ENCODE measurements around the gene ADD1. TPM values are rescaled to one million over a fixed set of nuclear protein-coding genes. Genes with fewer than 3 reads are reported as not detected.

Gene ADD1
- total RNA-seq, 1 experiment from 2014 or later: 163 TPM

DNA sequence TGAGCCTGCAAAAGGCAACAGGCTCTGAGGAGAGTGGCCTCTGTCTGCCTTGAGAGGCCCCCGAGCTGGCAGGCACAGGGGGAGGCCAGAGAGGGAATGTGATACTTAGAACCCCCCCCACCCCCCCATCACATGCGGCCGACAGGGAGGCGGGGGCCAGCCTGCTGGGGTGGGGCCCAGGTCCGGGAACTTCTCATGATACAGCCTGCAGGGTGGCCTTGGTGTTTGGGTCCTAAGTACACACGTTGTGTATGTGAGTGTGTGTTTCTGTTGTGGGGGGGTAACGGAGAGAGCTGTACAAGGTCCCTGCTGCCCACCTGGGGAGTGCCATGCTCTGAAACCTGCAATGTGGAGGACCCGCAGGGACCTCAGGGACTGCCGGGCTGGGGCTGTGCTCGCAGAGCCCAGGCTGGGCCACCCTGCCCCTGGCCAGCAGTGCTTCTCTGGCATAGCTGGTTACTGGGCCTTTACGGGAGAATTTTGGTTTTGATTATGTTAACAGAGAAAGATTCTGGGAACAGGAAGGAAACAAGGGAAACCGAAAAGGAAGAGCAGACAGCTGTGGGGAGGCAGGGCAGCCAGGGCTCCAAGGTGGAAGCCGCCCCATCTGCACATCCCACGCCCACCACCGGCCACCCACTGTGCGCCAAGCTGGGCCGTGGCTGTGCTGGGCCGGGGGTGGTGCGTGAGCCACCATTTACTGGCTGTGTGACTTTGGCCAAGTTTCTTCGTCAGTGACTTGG lies 30.9 kb upstream of the ADD1 start:
- Mint-ChIP-seq H3K36me3 (ENCODE audit: insufficient read depth in 1 of 3, low read depth in 3 of 3) (peaks cover 0 to 5% (median 0%) of the 10 kb centered on the region in 3 experiments; a peak in 2 of 7 replicates), H3K4me3 (no peak overlapping the region), H3K9me3 (peaks cover 2 to 3% of the 10 kb centered on the region in 2 experiments; a peak in 2 of 5 replicates), H3K27ac (no peak overlapping the region; a peak in 1 of 7 replicates), H3K27me3 (ENCODE audit: low read depth) (peaks cover 10% of the 10 kb centered on the region), H3K4me1 (peaks cover 23 to 35% of the 10 kb centered on the region in 2 experiments)
- Histone ChIP-seq H3K18ac (ENCODE audit: insufficient read length, low read depth, low read length) (no peak overlapping the region), H3T11ph (ENCODE audit: low read length) (no peak overlapping the region), H2BK12ac (ENCODE audit: insufficient read length, low read depth, low read length) (no peak overlapping the region), H4K8ac (replicated peaks; ENCODE audit: insufficient read length, low read depth, low read length) (no peak overlapping the region), H3K14ac (ENCODE audit: insufficient read depth, low read length) (peak overlapping the region; percentile 39), H2BK5ac (ENCODE audit: insufficient read length, low read length) (no peak overlapping the region), H4K5ac (ENCODE audit: insufficient read length, low read depth, low read length) (no peak overlapping the region), H2AK5ac (ENCODE audit: insufficient read length, low read length) (no peak overlapping the region), H2BK20ac (ENCODE audit: low read depth, low read length, poor library complexity, severe bottlenecking) (no peak overlapping the region), H3K9ac (ENCODE audit: extremely low read depth, insufficient read length, low read length) (no peak overlapping the region), H3K4me1 (ENCODE audit: insufficient read depth, low read length) (peaks cover 4% of the 10 kb centered on the region), H2BK120ac (ENCODE audit: low read depth, low read length, poor library complexity, severe bottlenecking) (no peak overlapping the region), H4K20me1 (ENCODE audit: control insufficient read depth, insufficient read depth, insufficient read length) (no peaks in the 10 kb centered on the region), H3K23me2 (ENCODE audit: insufficient read length, low read depth, low read length, poor library complexity, severe bottlenecking) (peaks cover 3% of the 10 kb centered on the region), H3K79me1 (ENCODE audit: insufficient read depth, low read depth, low read length, poor library complexity, severe bottlenecking) (no peaks in the 10 kb centered on the region), H3K27me3 (ENCODE audit: insufficient read depth, low read length) (no peaks in the 10 kb centered on the region), H3K9me3 (ENCODE audit: control insufficient read depth, low read depth, low read length) (no peaks in the 10 kb centered on the region), H4K91ac (ENCODE audit: insufficient read length, low read depth, low read length) (no peak overlapping the region), H3K4ac (ENCODE audit: low read depth, low read length) (no peak overlapping the region), H3K56ac (ENCODE audit: insufficient read length, low read depth, low read length) (no peak overlapping the region), H3K27ac (ENCODE audit: insufficient read length, low read depth, low read length) (no peak overlapping the region), H2BK15ac (ENCODE audit: low read depth, low read length) (no peak overlapping the region), H3K79me2 (ENCODE audit: insufficient read depth, low read length) (no peaks in the 10 kb centered on the region), H3K23ac (ENCODE audit: insufficient read length, low read depth, low read length) (no peak overlapping the region), H2AFZ (ENCODE audit: low read length) (no peak overlapping the region), H3K4me2 (ENCODE audit: insufficient read depth, insufficient read length, low read length) (no peak overlapping the region)
- no CpG with 5 or more reads among the region's 20 CpGs for WGBS (ENCODE audit: extremely low coverage, insufficient read length, low lambda C conversion rate)
- TF ChIP-seq CTCF (conservative IDR thresholded peaks at IDR 0.05): no peak
- DNase-seq: no peak
